Uterus (tissue), 2 donors: ENCODE results near the gene ATXN7L2.
"Not testable (repeated sequence)": the region's sequence is repeated elsewhere in the genome, so short reads cannot be mapped to it uniquely, and the experiment has no call there.

Experiments used
- POLR2A ChIP-seq, 2 donors: fragments of 450-650 bp; IDR thresholded peaks; one replicate each; pipeline ENCODE4 v1.6.1; 2016; ENCODE audit warnings: antibody characterized with exemption in 2 of 2, mild to moderate bottlenecking in 1 of 2, moderate library complexity in 1 of 2
- TF ChIP-seq, protein P1 (sequence below), 4 experiments: fragments of 200-600 bp in 2 of 4; fragments of 450-650 bp in 2 of 4; sonication (generic) in 2 of 4; IDR thresholded peaks; one replicate each; pipeline ENCODE4 v1.5.1; 2016 to 2019; ENCODE audit warnings: antibody characterized with exemption in 4 of 4, mild to moderate bottlenecking in 2 of 4, moderate library complexity in 1 of 4

DNA sequence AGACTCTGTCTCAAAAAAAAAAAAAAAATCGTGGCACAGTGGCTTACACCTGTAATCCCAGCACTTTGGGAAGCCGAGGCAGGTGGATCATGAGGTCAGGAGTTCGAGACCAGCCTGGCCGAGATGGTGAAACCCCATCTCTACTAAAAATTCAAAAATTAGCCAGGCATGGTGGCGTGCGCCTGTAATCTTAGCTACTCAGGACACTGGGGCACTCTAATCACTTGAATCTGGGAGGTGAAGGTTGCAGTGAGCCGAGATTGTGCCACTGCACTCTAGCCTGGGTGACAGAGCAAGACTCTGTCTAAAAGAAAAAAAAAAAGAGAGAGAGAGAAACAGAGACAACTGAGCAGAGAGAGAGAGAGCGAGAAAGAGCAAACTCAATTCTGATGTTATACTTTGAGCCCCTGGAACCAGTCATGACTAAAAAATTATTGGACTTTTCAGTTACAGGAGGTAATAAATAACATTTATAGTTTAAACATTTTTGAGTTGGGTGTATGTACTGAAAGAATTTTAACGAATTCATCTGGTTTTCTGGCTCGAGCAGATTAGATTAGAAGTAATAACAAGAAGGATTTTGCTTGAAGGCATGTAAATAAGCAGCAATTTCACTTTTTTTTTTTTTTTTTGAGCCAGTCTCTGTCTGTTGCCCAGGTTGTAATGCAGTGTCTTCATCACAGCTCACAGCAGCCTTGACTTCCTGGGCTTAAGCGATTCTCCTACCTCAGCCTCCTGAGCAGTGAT, 37.6 kb upstream of the ATXN7L2 start:
- TF ChIP-seq, protein P1, sequence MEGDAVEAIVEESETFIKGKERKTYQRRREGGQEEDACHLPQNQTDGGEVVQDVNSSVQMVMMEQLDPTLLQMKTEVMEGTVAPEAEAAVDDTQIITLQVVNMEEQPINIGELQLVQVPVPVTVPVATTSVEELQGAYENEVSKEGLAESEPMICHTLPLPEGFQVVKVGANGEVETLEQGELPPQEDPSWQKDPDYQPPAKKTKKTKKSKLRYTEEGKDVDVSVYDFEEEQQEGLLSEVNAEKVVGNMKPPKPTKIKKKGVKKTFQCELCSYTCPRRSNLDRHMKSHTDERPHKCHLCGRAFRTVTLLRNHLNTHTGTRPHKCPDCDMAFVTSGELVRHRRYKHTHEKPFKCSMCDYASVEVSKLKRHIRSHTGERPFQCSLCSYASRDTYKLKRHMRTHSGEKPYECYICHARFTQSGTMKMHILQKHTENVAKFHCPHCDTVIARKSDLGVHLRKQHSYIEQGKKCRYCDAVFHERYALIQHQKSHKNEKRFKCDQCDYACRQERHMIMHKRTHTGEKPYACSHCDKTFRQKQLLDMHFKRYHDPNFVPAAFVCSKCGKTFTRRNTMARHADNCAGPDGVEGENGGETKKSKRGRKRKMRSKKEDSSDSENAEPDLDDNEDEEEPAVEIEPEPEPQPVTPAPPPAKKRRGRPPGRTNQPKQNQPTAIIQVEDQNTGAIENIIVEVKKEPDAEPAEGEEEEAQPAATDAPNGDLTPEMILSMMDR (IDR thresholded peaks at IDR 0.05): not testable (repeated sequence)
- not testable (repeated sequence) for TF ChIP-seq POLR2A (IDR thresholded peaks at IDR 0.05)
